Measurements from ENCODE around the gene GNG11.
"Not testable (repeated sequence)": the region's sequence is repeated elsewhere in the genome, so short reads cannot be mapped to it uniquely, and the experiment has no call there.

GNG11 gene

DNA sequence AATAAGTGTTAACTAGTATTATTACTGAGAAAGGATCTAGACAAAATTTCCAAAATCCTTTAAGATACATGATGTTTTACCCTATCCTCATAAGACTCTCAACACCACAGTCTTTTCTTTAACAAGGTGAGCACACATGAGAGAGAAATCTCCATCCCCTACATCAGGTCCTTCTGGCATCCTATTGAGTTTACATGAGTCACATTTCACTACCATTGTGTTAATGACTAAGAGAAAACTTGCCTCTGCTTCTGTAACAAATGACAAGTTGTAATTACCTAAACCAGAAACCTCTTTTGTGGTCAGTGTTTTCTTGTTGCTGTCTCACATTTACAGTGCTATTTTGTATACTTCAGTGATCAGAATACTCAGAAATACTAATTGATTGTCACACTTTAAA lies 9.9 kb upstream of the GNG11 start:
- DNase-seq, result not testable (repeated sequence)

- no peak for DNase-seq
Observed at GRCh38 chr7:93913197-93913596, 8.3 kb upstream of the GNG11 start.

GRCh38 chr7:93914581-93915066 lies 6.9 kb upstream of the GNG11 start:
- DNase-seq, result no peak

DNA sequence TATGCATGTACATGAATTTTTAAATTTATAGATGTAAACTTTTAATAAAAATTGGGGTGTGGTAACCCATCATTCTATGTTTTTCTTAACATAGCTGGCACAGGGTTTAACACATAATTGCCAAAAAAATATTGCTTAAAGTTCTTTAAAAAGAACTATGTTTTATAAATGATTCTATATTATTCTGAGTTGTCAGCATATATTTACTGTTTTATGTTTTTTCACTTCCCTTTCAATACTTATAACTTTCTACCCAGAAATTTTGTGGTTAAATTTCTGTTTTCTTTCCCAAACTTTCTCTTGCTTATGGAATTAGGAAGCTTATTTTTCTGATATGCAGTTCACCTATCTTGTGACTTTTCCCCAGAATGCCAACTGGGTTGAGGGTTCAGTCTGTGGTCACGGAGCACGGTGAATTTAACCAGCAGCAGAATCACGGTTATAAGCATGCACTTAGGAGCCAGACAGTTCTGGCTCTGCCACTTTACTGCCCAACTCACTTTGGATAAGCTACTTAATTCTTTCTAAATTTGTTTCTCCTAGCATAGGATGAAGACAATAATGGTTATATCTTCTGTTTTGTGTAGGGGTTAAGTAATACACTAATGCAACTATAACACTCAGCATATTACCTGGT lies 6.2 kb upstream of the GNG11 start:
- not testable (repeated sequence) for DNase-seq

DNA sequence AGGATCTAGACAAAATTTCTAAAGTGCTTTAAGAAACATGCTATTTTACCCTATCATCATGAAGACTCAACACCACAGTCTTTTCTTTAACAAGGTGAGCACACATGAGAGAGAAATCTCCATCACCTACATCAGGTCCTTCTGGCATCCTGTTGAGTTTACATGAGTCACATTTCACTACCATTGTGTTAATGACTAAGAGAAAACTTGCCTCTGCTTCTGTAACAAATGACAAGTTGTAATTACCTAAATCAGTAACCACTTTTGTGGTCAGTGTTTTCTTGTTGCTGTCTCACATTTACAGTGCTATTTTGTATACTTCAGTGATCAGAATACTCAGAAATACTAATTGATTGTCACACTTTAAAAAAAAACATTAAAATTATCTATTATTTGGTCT lies 5.6 kb upstream of the GNG11 start:
- not testable (repeated sequence) for DNase-seq

DNA sequence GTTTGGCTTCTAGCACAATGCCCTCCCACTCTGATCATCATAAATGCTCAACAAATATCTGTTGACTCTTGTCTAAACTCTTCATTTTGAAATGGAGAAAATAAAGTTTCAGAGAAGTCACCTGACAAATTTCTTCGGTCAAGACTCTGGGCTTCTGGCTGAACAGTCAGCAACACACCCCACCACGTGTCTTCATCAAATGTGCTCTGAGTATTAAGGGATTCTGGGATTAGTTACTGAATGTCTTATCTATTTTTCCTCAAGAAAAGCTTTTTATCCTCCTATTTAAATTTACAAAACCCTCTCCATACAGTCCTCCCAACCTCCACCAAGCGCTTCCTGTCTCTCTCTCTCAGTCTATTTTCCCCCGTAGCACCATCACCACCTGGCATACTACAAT lies 5.2 kb upstream of the GNG11 start:
- DNase-seq, result not testable (repeated sequence)

- no peak for DNase-seq
Observed at GRCh38 chr7:93920496-93921182, 896 bp upstream of the GNG11 start.

GRCh38 chr7:93921186-93921585 lies 349 bp upstream of the GNG11 start:
- DNase-seq, result no peak

DNA sequence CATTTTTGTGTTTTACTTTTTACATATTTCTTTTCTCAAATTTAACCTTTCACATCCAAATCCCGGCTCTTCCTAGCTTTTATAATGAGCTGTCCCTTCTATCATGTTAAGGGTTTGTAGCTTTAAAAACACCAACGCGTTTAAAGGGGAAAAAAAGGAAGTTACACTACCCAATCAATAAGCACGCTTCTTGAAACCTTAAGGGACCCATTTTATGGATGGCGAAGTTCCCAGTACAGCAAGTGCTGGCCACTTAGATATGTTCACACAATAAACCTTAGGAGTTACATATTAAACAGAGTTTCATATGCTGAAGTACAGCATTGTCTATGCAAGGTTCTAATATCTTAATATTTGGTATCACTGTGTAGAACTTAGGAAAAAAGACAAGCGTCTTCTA lies 1.8 kb downstream of the GNG11 start:
- DNase-seq, result no peak

GRCh38 chr7:93923942-93924341 lies 2.4 kb downstream of the GNG11 start:
- DNase-seq, result no peak

GRCh38 chr7:93926800-93927199 lies 5.3 kb downstream of the GNG11 start:
- DNase-seq, result no peak

GRCh38 chr7:93927585-93927984 lies 6.0 kb downstream of the GNG11 start:
- no peak for DNase-seq

DNA sequence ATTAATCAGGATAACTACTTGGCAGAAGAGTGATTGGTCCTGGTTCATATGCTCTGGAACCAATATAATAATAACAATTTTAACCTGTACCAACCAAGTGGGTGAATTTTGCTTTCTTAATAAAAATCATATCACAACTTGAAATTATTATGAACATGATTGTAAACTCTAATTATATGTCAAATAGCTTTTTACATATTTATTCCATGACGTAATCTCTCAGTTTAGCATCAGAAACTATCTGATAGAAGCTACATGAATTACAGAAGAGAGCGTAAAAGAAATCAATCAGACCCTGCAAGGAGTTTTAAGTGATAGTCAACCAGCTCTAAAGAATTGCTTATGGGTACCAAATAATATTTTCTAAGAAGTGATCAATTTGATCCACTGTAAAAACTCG lies 10.1 kb downstream of the GNG11 start:
- no peak for DNase-seq

- DNase-seq, result no peak
Observed at GRCh38 chr7:93933156-93933555, 11.6 kb downstream of the GNG11 start.

DNA sequence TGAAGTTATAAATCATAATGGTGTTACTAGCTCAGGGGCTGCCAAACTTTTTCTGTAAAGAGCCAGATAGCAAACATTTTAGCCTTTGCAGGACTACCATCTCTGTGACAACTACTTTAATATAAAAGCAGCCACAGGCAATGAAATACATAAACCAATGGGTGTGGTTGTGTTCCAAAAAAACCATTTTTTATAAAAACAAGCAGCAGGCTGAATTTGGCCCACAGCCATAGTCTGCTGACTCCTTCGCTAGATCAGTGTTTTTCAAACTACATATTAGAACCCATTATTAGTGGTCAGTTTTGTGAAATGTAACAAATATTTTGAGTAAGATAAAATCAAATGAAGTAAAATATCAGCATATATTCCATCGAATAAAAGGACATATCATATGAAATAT lies 13.6 kb downstream of the GNG11 start:
- no peak for DNase-seq

DNA sequence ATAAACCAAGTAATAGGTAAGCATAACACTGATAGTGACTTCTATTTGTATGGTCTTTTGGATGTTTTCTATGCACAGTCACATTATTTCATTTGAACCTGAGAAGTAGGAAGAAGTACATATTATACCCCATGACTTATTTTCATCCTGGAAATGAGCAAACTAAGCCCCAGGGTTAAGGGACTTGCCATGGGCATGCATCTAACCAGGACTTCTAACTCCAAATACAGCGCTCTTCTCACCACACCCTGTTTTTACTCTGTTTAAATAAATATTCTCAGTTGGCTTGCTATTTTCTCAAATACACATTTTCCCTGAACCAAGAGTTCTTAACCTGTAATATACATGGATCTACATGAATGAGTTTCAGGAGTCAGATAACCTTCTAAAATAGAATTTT lies 16.3 kb downstream of the GNG11 start:
- no peak for DNase-seq

DNA sequence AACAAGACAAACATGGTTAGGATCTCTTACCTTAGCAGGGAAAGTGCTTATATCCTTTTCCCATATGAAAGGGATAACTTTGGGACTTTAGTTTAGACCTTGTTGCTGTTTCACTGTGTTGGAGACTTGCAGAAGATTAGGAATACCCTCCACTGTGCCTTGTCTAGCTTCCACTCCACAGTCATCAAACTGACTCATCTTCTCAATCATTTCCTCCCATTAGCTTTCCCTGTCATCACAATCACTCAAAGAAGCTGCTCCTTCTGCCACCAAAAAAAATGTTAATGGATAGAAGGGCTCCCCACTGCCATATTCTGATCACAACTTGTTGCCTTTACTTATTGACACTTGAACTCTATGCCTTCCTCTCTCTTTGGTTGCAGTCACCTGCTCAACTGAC lies 16.8 kb downstream of the GNG11 start:
- no peak for DNase-seq

DNA sequence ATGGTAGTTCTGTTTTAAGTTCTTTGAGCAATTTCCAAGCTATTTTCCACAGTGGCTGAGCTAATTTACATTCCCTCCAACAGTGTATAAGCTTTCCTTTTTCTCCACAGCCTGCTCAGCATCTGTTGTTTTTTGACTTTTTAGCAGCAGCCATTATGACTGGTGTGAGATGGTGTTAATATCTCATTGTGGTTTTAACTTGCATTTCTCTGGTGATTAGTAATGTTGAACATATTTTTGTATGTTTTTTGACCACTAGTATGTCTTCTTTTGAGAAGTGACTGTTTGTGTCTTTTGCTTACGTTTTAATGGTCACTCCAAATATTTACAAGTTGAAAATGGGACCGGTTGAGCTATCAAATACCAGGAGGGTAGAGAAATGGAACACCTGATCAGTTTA lies 20.4 kb downstream of the GNG11 start:
- DNase-seq, result no peak

- no peak for DNase-seq
Observed at GRCh38 chr7:93943816-93944540, 22.4 kb downstream of the GNG11 start.

- no peak for DNase-seq
Observed at GRCh38 chr7:93944673-93945072, 23.1 kb downstream of the GNG11 start.

GRCh38 chr7:93945083-93945482 lies 23.5 kb downstream of the GNG11 start:
- DNase-seq, result no peak

DNA sequence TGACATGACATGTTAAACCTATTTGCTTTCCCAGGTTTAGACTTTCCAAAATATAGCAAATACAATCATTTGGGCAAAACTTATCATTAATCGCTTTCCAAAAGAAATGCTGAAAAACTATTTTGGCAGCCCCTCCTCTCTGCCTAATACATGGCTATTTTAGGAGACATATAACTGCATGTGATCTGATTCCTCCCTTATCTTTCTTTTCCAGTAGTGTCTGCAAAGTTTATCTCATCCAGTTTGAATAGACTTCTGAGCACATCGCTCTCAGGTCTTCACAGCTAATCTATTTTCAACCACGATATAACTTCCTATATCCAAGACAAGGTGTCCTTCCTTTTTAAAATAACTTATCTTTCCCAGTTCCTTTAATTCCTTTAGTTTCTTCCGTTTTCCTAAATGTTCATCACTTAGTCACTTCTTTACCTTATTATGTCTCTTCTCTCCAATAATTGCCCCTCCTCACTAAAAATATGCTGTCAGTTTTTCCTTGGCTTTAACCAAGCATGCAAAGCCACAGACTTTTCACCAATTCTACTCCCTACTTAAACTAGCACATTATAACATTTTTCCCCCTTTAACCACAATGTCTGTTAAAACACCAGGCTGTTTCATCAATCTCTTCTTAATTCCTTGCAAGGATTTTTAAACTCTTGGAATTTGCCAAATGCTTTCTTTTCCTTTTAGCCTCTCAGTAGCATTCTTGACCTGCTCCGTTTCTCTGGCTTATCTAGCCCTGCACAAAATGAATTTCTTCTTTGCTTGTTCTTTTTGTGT lies 24.4 kb downstream of the GNG11 start:
- no peak for DNase-seq

- DNase-seq, result no peak
Observed at GRCh38 chr7:93948106-93948505, 26.6 kb downstream of the GNG11 start.

All from islet precursor cell (in vitro differentiated cells).